Spinal cord (tissue), 10 donors: Measurements from ENCODE around the gene ZC3H18. TPM values are rescaled to one million over a fixed set of nuclear protein-coding genes. Genes with fewer than 3 reads are reported as not detected.
"Not testable (repeated sequence)": the region's sequence is repeated elsewhere in the genome, so short reads cannot be mapped to it uniquely, and the experiment has no call there.

Experiments
- DNase-seq, 6 donors: peaks; one replicate each; pipeline versions ENCODE4 v3.0.0 to v3.0.0-alpha.2; 2013 to 2015; ENCODE audit warnings: low spot score in 6 of 6, low read depth in 4 of 6
- H3K27ac ChIP-seq: one replicate; pipeline ENCODE4 v1.5.1; 2013; ENCODE audit warnings: low read depth, low read length, control low read depth
- H3K27me3 ChIP-seq: one replicate; pipeline ENCODE4 v1.6.1; 2013; ENCODE audit warnings: low read length; ENCODE audit not compliant: control insufficient read depth, insufficient read depth
- H3K36me3 ChIP-seq: one replicate; pipeline ENCODE4 v1.6.1; 2013; ENCODE audit warnings: low read length; ENCODE audit not compliant: control insufficient read depth, insufficient read depth
- H3K4me1 ChIP-seq: one replicate; pipeline ENCODE4 v1.6.1; 2013; ENCODE audit warnings: low read length; ENCODE audit not compliant: control insufficient read depth, insufficient read depth
- H3K4me3 ChIP-seq: one replicate; pipeline ENCODE4 v1.5.1; 2013; ENCODE audit warnings: low read depth, low read length, control low read depth
- H3K9me3 ChIP-seq: one replicate; pipeline ENCODE4 v1.6.1; 2013; ENCODE audit warnings: low read length; ENCODE audit not compliant: control insufficient read depth, insufficient read depth
- WGBS: methylation state at CpG from one replicate; pipeline ENCODE4 v1.1.5; 2013; ENCODE audit warnings: missing lambda C conversion rate; ENCODE audit not compliant: insufficient coverage; 5-methylcytosine and 5-hydroxymethylcytosine counted together
- polyA plus RNA-seq, 2 donors: library from polyadenylated mRNA; unstranded; fragments of 120-200 nt; gene quantifications; one replicate each; pipeline ENCODE4 v1.2.1, GENCODE V29; 2013; ENCODE audit not compliant: insufficient read length in 2 of 2
- total RNA-seq, 2 donors: library from RNA; depleted of rRNA in 1 of 2; stranded (reverse); fragments of 120-200 nt in 1 of 2; fragments of >200 nt in 1 of 2; gene quantifications; one replicate each; pipeline versions ENCODE4 v1.2.3 to v1.2.4, GENCODE V29; 2013 to 2014
- donor health status: healthy.

ZC3H18 gene
- total and polyA plus RNA-seq, 4 donors: 9.1 to 46.4 (median 28.5) TPM

GRCh38 chr16:88599825-88600538 is 29.8 kb downstream of the ZC3H18 start:
- Histone ChIP-seq H3K36me3 (peaks cover 71% of the 10 kb centered on the region), H3K4me3 (no peak overlapping the region), H3K27ac (no peak overlapping the region), H3K27me3 (no peaks in the 10 kb centered on the region), H3K9me3 (no peaks in the 10 kb centered on the region), H3K4me1 (peaks cover 7% of the 10 kb centered on the region)
- DNase-seq: no peak
- WGBS: 91% methylated on average over 23 of the region's 25 CpGs

DNA sequence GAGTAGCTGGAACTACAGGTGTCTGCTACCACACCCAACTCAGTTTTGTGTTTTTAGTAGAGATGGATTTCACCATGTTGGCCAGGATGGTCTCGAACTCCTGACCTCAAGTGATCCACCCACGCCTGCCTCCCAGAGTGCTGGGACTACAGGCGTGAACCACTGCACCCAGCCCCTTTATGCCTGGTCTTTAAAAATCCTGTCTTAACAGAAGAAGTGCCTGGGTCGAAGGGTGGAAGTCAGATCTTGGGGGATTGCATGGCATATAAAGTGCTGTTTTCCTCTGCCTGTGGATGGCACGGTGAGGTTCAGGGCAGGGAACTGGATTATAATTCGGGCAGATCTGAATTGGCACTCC is 30.3 kb downstream of the ZC3H18 start:
- no peaks in the 10 kb centered on the region for H3K9me3 ChIP-seq
- H3K36me3 ChIP-seq: peaks cover 74% of the 10 kb centered on the region
- no peak for DNase-seq
- H3K4me3 ChIP-seq: no peak overlapping the region
- 97% methylated on average over 5 of the region's 6 CpGs for WGBS
- no peak overlapping the region for H3K27ac ChIP-seq
- peaks cover 5% of the 10 kb centered on the region for H3K4me1 ChIP-seq
- H3K27me3 ChIP-seq: no peaks in the 10 kb centered on the region

- Histone ChIP-seq H3K4me3 (no peak overlapping the region), H3K36me3 (peaks cover 80% of the 10 kb centered on the region), H3K9me3 (no peaks in the 10 kb centered on the region), H3K4me1 (peaks cover 12% of the 10 kb centered on the region), H3K27me3 (no peaks in the 10 kb centered on the region), H3K27ac (no peak overlapping the region)
- no peak for DNase-seq
- 87% methylated on average over 7 of the region's 9 CpGs for WGBS
Observed at GRCh38 chr16:88601313-88602036, 31.3 kb downstream of the ZC3H18 start.

- Histone ChIP-seq H3K4me3 (no peak overlapping the region), H3K27me3 (no peaks in the 10 kb centered on the region), H3K4me1 (peaks cover 16% of the 10 kb centered on the region), H3K36me3 (peaks cover 86% of the 10 kb centered on the region), H3K27ac (no peak overlapping the region), H3K9me3 (no peaks in the 10 kb centered on the region)
- WGBS: 82% methylated on average over 7 of the region's 7 CpGs
- DNase-seq: no peak
Observed at GRCh38 chr16:88602091-88602490, 31.9 kb downstream of the ZC3H18 start.

GRCh38 chr16:88605186-88606147 is 35.3 kb downstream of the ZC3H18 start:
- 86% methylated on average over 16 of the region's 20 CpGs for whole genome bisulfite sequencing
- no peaks in the 10 kb centered on the region for H3K9me3 ChIP-seq
- DNase-seq: no peak
- peaks cover 15% of the 10 kb centered on the region for H3K4me1 ChIP-seq
- no peak overlapping the region for H3K27ac ChIP-seq
- no peaks in the 10 kb centered on the region for H3K27me3 ChIP-seq
- H3K36me3 ChIP-seq: peaks cover 77% of the 10 kb centered on the region
- no peak overlapping the region for H3K4me3 ChIP-seq

GRCh38 chr16:88606148-88606757 is 36.0 kb downstream of the ZC3H18 start:
- Histone ChIP-seq H3K4me1 (peaks cover 19% of the 10 kb centered on the region), H3K27ac (no peak overlapping the region), H3K27me3 (no peaks in the 10 kb centered on the region), H3K36me3 (peaks cover 75% of the 10 kb centered on the region), H3K4me3 (no peak overlapping the region), H3K9me3 (no peaks in the 10 kb centered on the region)
- WGBS: 89% methylated on average over 17 of the region's 17 CpGs
- DNase-seq: peak in 3 of 6 donors; percentile 12 to 83 (median 70)

DNA sequence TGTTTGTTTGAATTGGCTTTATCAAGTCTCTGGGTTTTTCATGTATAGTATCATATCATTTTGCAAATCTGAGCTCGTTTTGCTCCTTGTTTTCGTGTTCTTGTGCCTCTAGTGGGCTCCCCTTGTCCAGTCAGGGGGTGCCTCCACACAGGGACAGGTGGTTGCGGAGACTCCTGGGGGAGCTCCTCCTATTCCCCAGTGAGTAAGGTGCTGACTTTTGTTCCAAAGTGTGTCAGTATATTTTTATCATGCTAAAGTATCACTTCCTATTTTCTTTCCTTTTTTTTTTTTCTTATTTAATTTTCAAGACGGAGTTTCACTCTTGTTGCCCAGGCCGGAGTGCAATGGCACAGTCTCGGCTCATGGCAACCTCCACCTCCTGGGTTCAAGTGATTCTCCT is 37.9 kb downstream of the ZC3H18 start:
- no peaks in the 10 kb centered on the region for H3K9me3 ChIP-seq
- peaks cover 25% of the 10 kb centered on the region for H3K4me1 ChIP-seq
- no peak for DNase-seq
- peaks cover 67% of the 10 kb centered on the region for H3K36me3 ChIP-seq
- H3K27me3 ChIP-seq: no peaks in the 10 kb centered on the region
- no CpG with 5 or more reads among the region's 6 CpGs for WGBS
- H3K4me3 ChIP-seq: no peak overlapping the region
- no peak overlapping the region for H3K27ac ChIP-seq

GRCh38 chr16:88609426-88609825 is 39.2 kb downstream of the ZC3H18 start:
- DNase-seq, H3K4me3 ChIP-seq, H3K27me3 ChIP-seq, H3K27ac ChIP-seq, H3K9me3 ChIP-seq: not testable (repeated sequence)
- Histone ChIP-seq H3K4me1 (peaks cover 31% of the 10 kb centered on the region), H3K36me3 (peaks cover 69% of the 10 kb centered on the region)
- WGBS: 97% methylated on average over 8 of the region's 8 CpGs

DNA sequence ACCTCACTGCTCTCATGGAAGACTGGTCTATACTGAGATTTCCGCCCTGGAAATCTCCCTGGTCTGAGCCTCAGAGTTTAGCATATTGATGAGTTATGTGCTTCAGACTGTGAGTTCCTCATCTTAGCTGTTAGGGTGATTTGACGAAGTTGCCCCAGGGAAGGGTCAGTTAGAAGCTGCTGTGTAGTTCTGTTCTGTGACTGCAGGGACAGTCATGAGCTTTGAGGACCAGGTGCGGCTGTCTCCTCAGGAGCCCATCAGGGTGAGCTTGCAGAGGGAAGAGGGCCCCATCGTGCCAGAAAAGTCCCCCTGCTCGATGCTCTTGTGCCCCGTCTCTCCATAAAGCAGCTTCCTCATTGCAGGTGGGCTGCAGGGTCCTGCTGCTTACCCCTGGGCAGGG is 39.9 kb downstream of the ZC3H18 start:
- Histone ChIP-seq H3K4me3 (no peak overlapping the region), H3K27me3 (no peaks in the 10 kb centered on the region), H3K9me3 (no peaks in the 10 kb centered on the region), H3K36me3 (peaks cover 69% of the 10 kb centered on the region), H3K4me1 (peaks cover 35% of the 10 kb centered on the region), H3K27ac (no peak overlapping the region)
- 73% methylated on average over 5 of the region's 6 CpGs for WGBS
- no peak for DNase-seq
